ENCODE results near the gene AGT. TPM values are rescaled to one million over a fixed set of nuclear protein-coding genes. Genes with fewer than 3 reads are reported as not detected.
A peak's percentile ranks its signal among the peaks of the same experiment; 100 is the strongest.

The AGT gene
- total RNA-seq, 1 donor: 1.1 TPM

DNA sequence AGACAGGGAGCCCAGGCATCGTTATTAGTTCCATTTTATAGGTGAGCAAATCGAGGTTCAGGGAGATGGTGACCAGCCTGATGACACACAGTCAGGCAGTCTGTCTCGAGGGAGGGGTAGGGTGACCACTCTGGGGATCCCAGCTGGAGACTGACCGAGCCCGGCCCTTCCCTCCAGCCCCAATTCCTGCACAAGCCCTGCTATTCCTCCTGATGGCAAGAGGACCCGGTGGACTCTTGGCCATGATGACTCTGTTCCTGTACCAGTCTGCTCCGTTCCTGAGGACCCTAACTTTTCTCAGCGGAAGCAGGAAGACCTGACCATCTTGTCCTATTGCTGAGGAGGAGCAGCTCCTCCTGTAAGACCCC, 391 bp downstream of the AGT start:
- TF ChIP-seq, protein P1, sequence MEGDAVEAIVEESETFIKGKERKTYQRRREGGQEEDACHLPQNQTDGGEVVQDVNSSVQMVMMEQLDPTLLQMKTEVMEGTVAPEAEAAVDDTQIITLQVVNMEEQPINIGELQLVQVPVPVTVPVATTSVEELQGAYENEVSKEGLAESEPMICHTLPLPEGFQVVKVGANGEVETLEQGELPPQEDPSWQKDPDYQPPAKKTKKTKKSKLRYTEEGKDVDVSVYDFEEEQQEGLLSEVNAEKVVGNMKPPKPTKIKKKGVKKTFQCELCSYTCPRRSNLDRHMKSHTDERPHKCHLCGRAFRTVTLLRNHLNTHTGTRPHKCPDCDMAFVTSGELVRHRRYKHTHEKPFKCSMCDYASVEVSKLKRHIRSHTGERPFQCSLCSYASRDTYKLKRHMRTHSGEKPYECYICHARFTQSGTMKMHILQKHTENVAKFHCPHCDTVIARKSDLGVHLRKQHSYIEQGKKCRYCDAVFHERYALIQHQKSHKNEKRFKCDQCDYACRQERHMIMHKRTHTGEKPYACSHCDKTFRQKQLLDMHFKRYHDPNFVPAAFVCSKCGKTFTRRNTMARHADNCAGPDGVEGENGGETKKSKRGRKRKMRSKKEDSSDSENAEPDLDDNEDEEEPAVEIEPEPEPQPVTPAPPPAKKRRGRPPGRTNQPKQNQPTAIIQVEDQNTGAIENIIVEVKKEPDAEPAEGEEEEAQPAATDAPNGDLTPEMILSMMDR (IDR thresholded peaks at IDR 0.05; ENCODE audit: insufficient read depth, low read length): no peak
- no peak for DNase-seq (ENCODE audit: low read depth)
- no peak overlapping the region for H3K4me3 ChIP-seq (ENCODE audit: low read depth, low read length)

DNA sequence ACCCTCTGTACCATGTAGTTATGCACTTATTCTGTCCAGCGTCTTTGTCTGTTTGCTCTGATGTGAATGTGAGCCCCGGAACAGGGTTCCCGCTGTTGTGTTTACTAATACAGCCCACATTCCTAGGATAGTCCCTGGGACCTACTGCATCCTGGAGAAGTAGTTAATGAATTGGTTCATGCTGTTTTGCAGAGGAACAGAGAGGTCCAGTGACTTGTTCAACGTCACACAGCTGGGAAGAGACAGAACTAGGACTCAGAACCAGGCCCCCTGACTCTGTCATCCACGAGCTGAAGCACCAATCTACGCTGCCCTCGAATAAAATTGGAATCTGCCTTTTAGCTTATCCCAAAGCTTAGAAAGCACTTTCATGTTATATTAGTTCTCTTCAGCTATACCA, 784 bp downstream of the AGT start:
- TF ChIP-seq, protein P1 (IDR thresholded peaks at IDR 0.05; ENCODE audit: insufficient read depth, low read length): no peak
- no peak for DNase-seq (ENCODE audit: low read depth)

DNA sequence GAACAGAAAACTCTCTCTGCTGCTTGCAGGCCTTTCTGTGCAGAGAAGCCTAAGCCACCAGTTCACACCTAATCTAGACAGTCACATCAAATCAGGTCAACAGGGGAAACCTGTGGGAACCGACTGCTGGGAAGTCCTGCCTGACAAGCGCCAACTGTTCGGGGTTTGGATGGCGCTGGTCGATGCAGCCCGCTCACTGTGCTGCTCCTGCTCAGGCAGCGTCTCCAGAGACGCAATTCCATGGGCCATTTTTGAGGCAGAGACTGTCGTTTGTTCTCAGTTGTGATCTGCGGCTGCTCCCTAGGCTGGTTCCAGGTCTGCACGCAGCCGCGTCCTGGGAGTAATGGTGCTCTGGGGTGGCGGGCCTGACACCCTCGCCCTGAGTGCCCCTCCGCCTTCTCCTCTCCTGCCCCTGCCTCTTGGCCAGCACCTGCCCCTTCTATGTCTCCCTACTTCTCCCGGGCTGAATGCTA, 1.4 kb downstream of the AGT start:
- no peak for DNase-seq (ENCODE audit: low read depth)
- no peak overlapping the region for H3K4me3 ChIP-seq (ENCODE audit: low read depth, low read length)
- TF ChIP-seq, protein P1 (IDR thresholded peaks at IDR 0.05; ENCODE audit: insufficient read depth, low read length): no peak

More for the DNA sequence above, 784 bp downstream of the AGT start:
- H3K4me3 ChIP-seq (ENCODE audit: low read depth, low read length): no peak overlapping the region

DNA sequence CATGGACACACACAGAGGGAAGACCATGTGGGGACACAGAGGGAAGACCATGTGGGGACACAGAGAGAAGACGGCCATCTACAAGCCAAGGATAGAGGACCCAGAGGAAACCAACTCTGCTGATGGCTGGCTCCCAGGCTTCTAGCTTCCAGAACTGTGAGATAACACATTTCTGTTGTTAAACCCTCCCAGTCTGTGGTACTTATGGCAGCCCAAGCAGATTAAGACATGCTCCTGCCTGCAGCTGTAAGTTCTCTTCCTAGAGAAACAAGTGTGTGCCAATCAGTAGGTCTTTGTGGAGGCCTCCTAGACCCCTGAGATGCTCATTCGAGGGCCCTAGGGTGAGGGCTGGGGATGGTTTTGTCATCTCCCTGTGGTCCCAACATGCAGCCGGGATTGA, 2.7 kb downstream of the AGT start:
- no peak overlapping the region for H3K4me3 ChIP-seq (ENCODE audit: low read depth, low read length)
- TF ChIP-seq, protein P1 (IDR thresholded peaks at IDR 0.05; ENCODE audit: insufficient read depth, low read length): no peak
- peak; percentile 16 for DNase-seq (ENCODE audit: low read depth)

DNA sequence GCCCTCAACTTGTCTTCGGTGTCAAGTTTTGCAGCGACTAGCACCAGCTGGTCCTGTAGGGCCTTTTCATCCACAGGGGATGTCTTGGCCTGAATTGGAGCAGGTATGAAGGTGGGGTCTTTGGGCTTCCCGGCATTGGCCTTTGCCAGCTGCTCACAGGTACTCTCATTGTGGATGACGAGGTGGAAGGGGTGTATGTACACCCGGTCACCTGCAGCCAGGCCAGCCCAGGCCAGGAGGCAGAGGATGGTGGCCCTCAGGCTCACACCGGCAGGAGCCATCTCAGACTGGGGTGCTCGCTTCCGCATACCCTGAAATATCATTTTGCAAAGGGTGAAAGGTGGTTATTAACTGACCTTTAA, 3.4 kb downstream of the AGT start:
- no peak for DNase-seq (ENCODE audit: low read depth)
- no peak overlapping the region for H3K4me3 ChIP-seq (ENCODE audit: low read depth, low read length)
- TF ChIP-seq, protein P1 (IDR thresholded peaks at IDR 0.05; ENCODE audit: insufficient read depth, low read length): no peak

DNA sequence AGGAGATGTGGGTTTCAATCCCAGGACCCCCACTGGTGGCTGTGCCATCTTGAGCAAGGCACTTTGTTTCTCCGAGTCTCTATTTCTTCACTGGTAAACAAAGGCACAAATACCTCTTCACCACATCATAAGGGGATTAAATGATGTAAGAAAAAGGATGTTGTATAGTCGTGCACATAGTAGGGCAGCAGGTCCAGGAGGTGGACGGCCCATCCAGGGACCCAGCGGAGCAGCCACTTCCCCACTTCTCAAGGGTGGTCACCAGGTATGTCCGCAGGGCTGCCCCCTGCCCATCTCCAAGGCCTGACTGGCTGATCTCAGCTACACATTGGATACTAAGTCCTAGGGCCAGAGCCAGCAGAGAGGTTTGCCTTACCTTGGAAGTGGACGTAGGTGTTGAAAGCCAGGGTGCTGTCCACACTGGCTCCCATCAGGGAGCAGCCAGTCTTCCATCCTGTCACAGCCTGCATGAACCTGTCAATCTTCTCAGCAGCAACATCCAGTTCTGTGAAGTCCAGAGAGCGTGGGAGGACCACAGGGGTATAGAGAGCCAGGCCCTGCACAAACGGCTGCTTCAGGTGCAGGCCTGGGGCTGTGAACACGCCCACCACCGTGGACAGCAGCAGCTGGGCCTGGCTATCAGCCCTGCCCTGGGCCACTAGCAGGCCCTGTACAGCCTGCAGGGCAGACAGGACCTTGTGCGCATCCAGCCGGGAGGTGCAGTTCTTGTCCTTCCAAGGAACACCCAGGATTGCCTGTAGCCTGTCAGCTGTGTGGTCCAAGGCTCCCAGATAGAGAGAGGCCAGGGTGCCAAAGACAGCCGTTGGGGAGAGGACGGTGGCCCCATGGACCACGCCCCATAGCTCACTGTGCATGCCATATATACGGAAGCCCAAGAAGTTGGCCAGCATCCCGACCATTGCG, 4.0 kb downstream of the AGT start:
- DNase-seq (ENCODE audit: low read depth): no peak
- TF ChIP-seq, protein P1 (IDR thresholded peaks at IDR 0.05; ENCODE audit: insufficient read depth, low read length): no peak
- no peak overlapping the region for H3K4me3 ChIP-seq (ENCODE audit: low read depth, low read length)

Data from fibroblast of the aortic adventitia (primary cell).